B cell (primary cell): ENCODE measurements around the gene ZFPL1. TPM values are rescaled to one million over a fixed set of nuclear protein-coding genes. Genes with fewer than 3 reads are reported as not detected.

Experiments used
- ATAC-seq: fragments of 200-7000 bp; cut with Tn5 transposase; one replicate; pipeline ENCODE4 v1.10.0; 2021; ENCODE audit warnings: low read depth, mild to moderate bottlenecking, moderate number of reproducible peaks, moderate library complexity
- CTCF ChIA-PET: fragments of 350-600 bp; sonication (Branson Sonifier 250); formaldehyde crosslinking; loops from one replicate; lab custom pipeline; 2021; ENCODE audit warnings: antibody characterized with exemption, inconsistent platforms; lab: Charles Lee
- POLR2A ChIA-PET: fragments of 350-600 bp; sonication (Branson Sonifier 250); formaldehyde crosslinking; loops from one replicate; lab custom pipeline; 2021; ENCODE audit warnings: antibody characterized with exemption; lab: Charles Lee
- DNase-seq: peaks from one replicate; pipeline ENCODE4 v3.0.0; 2013
- H2AFZ ChIP-seq: 2 replicates; pipeline ENCODE4 v1.6.1; 2012; ENCODE audit warnings: mild to moderate bottlenecking, low read depth, low read length; ENCODE audit not compliant: insufficient read depth, poor library complexity, severe bottlenecking
- H3K27ac ChIP-seq, 2 donors: 1 replicate in 1 of 2; 2 replicates in 1 of 2; pipeline ENCODE4 v1.5.1; 2012 to 2013; ENCODE audit warnings: low read length in 2 of 2, mild to moderate bottlenecking in 2 of 2, moderate library complexity in 1 of 2
- H3K27me3 ChIP-seq, 4 experiments: fragments of 200-600 bp in 1 of 4; sonication (generic) in 1 of 4; replicated peaks in 1 of 4; 1 replicate in 2 of 4; 2 replicates in 2 of 4; pipeline versions ENCODE4 v1.6.1 to v1.7.0; 2013 to 2016; ENCODE audit warnings: low read length in 3 of 4, mild to moderate bottlenecking in 2 of 4, mixed read lengths in 1 of 4, moderate library complexity in 1 of 4; ENCODE audit not compliant: insufficient read depth in 4 of 4, control insufficient read depth in 3 of 4; ENCODE audit errors: control extremely low read depth in 1 of 4
- H3K36me3 ChIP-seq, 2 experiments: replicated peaks in 1 of 2; 1 replicate in 1 of 2; 2 replicates in 1 of 2; pipeline versions ENCODE4 v1.6.1 to v1.7.1; 2013; ENCODE audit warnings: low read length in 1 of 2; ENCODE audit not compliant: insufficient read depth in 2 of 2, control insufficient read depth in 1 of 2; ENCODE audit errors: control extremely low read depth in 1 of 2, extremely low read depth in 1 of 2
- H3K4me1 ChIP-seq, 2 donors: fragments of 200-600 bp in 1 of 2; sonication (generic) in 1 of 2; 1 replicate in 1 of 2; 2 replicates in 1 of 2; pipeline versions ENCODE4 v1.5.1 to v1.6.1; 2013 to 2017; ENCODE audit warnings: low read length in 2 of 2; ENCODE audit not compliant: control insufficient read depth in 2 of 2, insufficient read depth in 2 of 2
- H3K4me2 ChIP-seq: replicated peaks from 2 replicates; pipeline ENCODE3; 2012; ENCODE audit warnings: mild to moderate bottlenecking, low read depth, low read length; ENCODE audit not compliant: poor library complexity, severe bottlenecking
- H3K4me3 ChIP-seq, 5 experiments: fragments of 200-600 bp in 1 of 5; sonication (generic) in 1 of 5; 1 replicate in 3 of 5; 2 replicates in 2 of 5; pipeline versions ENCODE4 v1.5.1 to v1.7.0; 2011 to 2016; ENCODE audit warnings: low read length in 4 of 5, mild to moderate bottlenecking in 4 of 5, low read depth in 2 of 5, control low read depth in 1 of 5, moderate library complexity in 1 of 5; ENCODE audit not compliant: insufficient read depth in 1 of 5; ENCODE audit errors: control extremely low read depth in 1 of 5, extremely low read depth in 1 of 5
- H3K79me2 ChIP-seq: fragments of 200-600 bp; sonication (generic); one replicate; pipeline ENCODE4 v1.6.0; 2016; ENCODE audit warnings: low read length; ENCODE audit not compliant: control insufficient read depth, insufficient read depth
- H3K9ac ChIP-seq: fragments of 200-600 bp; sonication (generic); 2 replicates; pipeline ENCODE4 v1.6.1; 2017; ENCODE audit warnings: mild to moderate bottlenecking, low read length, moderate library complexity
- H3K9me3 ChIP-seq, 3 donors: one replicate each; pipeline versions ENCODE4 v1.6.1 to v1.7.1; 2013; ENCODE audit warnings: low read length in 2 of 3; ENCODE audit not compliant: control insufficient read depth in 2 of 3, insufficient read depth in 1 of 3; ENCODE audit errors: control extremely low read depth in 1 of 3
- H4K20me1 ChIP-seq: 2 replicates; pipeline ENCODE4 v1.6.0; 2012; ENCODE audit warnings: mild to moderate bottlenecking, low read length; ENCODE audit not compliant: insufficient read depth, control insufficient read depth, poor library complexity, severe bottlenecking
- H3K27ac Mint-ChIP-seq: one replicate; pipeline ENCODE4 v1.8.0; 2021; ENCODE audit warnings: mixed read lengths
- H3K27me3 Mint-ChIP-seq: one replicate; pipeline ENCODE4 v1.8.0; 2021; ENCODE audit warnings: mixed read lengths
- H3K4me1 Mint-ChIP-seq: one replicate; pipeline ENCODE4 v1.8.0; 2021; ENCODE audit warnings: mixed read lengths
- H3K4me3 Mint-ChIP-seq: one replicate; pipeline ENCODE4 v1.8.0; 2021; ENCODE audit warnings: mixed read lengths
- H3K9me3 Mint-ChIP-seq: one replicate; pipeline ENCODE4 v1.8.0; 2022; ENCODE audit warnings: mixed read lengths; ENCODE audit not compliant: insufficient read depth
- EZH2 ChIP-seq: IDR thresholded peaks from 2 replicates; pipeline ENCODE4 v1.6.1; 2012; ENCODE audit warnings: borderline replicate concordance, low read depth, mild to moderate bottlenecking, moderate library complexity, low read length; ENCODE audit not compliant: insufficient read depth, poor library complexity, severe bottlenecking
- WGBS: methylation state at CpG from one replicate; pipeline ENCODE4 v1.1.5; 2013; ENCODE audit warnings: missing lambda C conversion rate; ENCODE audit not compliant: insufficient coverage; 5-methylcytosine and 5-hydroxymethylcytosine counted together
- intact Hi-C: fragments of 100-400 bp; cut with micrococcal nuclease; formaldehyde crosslinking; loops from one replicate; pipeline ENCODE4 v1.10.0; 2022
- polyA minus RNA-seq: library from RNA; depleted of rRNA, polyadenylated mRNA; stranded (reverse); fragments of >200 nt; gene quantifications from 2 replicates; pipeline ENCODE4 v1.2.3, GENCODE V29; 2012
- polyA plus RNA-seq: library from polyadenylated mRNA; depleted of rRNA; stranded (reverse); fragments of >200 nt; gene quantifications from 2 replicates; pipeline ENCODE4 v1.2.3, GENCODE V29; 2012
- total RNA-seq, 2 donors: library from RNA; stranded (reverse); fragments of 120-200 nt in 1 of 2; gene quantifications; 1 replicate in 1 of 2; 2 replicates in 1 of 2; pipeline versions ENCODE4 v1.2.3 to v1.2.4, GENCODE V29; 2013 to 2022
- TF ChIP-seq, protein P1 (sequence below): fragments of 200-600 bp; IDR thresholded peaks from one replicate; pipeline ENCODE4 v1.8.0; 2022; ENCODE audit warnings: antibody characterized with exemption, mild to moderate bottlenecking

ZFPL1 gene
- total RNA-seq (47.9 and 57.3 TPM in 2 replicates), polyA plus RNA-seq (66.7 and 79.2 TPM in 2 replicates), polyA minus RNA-seq (32.7 and 44.8 TPM in 2 replicates)
- 30.6 TPM for total RNA-seq (2013)

DNA sequence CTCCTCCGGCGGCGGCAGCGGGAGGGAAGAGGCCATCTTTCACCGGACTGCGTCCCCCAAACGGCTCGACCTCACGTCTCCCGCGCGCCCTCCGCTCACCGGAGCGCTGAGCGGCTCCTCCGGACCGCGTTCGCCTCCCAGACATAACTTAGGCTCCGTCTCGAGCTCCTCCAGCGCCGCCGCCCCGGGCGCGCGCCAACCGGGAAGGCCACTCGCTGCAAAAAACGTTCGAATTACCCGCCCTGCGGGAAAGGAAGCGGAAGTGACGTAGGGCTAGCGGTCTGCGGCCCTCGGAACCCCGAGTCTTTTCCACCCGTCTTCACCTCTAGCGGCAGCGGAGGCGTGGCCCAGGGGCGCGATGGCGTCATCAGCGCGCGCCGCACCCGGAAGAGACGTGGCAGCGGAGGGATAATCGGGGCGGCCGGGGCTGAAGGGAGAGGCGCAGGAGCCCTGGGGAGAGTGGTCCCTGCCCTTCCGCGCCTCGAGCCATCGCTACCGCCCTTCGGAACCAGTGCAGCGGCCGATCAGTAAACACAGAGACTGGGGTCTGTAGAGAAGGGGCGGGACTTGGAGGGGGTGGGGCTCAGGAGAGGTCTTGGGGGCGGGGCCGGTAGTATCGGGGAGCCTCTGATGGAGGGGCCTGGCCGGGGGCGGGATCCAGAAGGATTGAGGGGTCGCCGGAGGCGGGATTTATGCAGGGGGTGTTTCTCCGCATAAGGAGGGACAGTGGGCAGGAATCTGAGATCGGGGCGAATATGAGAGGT, at the start of gene ZFPL1, which contains the start of gene CDCA5:
Gene ZFPL1 (plus strand): TSS at position 389 of the 764 bp plus-strand sequence. CDS start 477 bp downstream, outside the sequence.
Gene CDCA5 (minus strand): TSS at position 207 of the 764 bp plus-strand sequence. CDS start 62 bp downstream, at position 145.
- Mint-ChIP-seq H3K4me3 (peak within 1 kb of the TSS; percentile 98), H3K9me3 (no peaks in the 10 kb centered on the region), H3K27ac (peak within 1 kb of the TSS; percentile 100), H3K27me3 (no peaks in the 10 kb centered on the region), H3K4me1 (peaks cover 28% of the 10 kb centered on the region)
- DNase-seq (peak; percentile 98), ATAC-seq (peak; percentile 87)
- TF ChIP-seq EZH2, result no peak
- TF ChIP-seq, protein P1, sequence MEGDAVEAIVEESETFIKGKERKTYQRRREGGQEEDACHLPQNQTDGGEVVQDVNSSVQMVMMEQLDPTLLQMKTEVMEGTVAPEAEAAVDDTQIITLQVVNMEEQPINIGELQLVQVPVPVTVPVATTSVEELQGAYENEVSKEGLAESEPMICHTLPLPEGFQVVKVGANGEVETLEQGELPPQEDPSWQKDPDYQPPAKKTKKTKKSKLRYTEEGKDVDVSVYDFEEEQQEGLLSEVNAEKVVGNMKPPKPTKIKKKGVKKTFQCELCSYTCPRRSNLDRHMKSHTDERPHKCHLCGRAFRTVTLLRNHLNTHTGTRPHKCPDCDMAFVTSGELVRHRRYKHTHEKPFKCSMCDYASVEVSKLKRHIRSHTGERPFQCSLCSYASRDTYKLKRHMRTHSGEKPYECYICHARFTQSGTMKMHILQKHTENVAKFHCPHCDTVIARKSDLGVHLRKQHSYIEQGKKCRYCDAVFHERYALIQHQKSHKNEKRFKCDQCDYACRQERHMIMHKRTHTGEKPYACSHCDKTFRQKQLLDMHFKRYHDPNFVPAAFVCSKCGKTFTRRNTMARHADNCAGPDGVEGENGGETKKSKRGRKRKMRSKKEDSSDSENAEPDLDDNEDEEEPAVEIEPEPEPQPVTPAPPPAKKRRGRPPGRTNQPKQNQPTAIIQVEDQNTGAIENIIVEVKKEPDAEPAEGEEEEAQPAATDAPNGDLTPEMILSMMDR, result no peak
- Histone ChIP-seq H3K27ac (peak within 1 kb of the TSS; percentile 91 to 94), H2AFZ (peak within 1 kb of the TSS; percentile 98), H3K27me3 (no peaks in the 10 kb centered on the region), H3K4me3 (peak within 1 kb of the TSS; percentile 61 to 81 (median 76)), H3K9ac (peak within 1 kb of the TSS; percentile 86), H3K36me3 (peaks cover 0 to 40% of the 10 kb centered on the region in 2 experiments), H4K20me1 (peaks cover 8% of the 10 kb centered on the region), H3K4me1 (peaks cover 12 to 19% of the 10 kb centered on the region in 2 donors), H3K4me2 (peak within 1 kb of the TSS; percentile 88), H3K9me3 (no peaks in the 10 kb centered on the region), H3K79me2 (peaks cover 24% of the 10 kb centered on the region)
- intact Hi-C loops, result loop anchor here (1.0 kb wide), 9 partner anchors 12 to 167 kb away; partner anchors contain the start of genes ARL2, ATG2A, FAU and MRPL49
- under 1% methylated on average over 77 of the region's 79 CpGs for WGBS
- ChIA-PET POLR2A (no interaction called here), CTCF (interaction anchor here (0.5 to 2.0 kb wide), 3 partner anchors 27 to 50 kb away, joined by 3 to 8 read pairs (median 6); partner anchors contain the start of gene SAC3D1)

DNA sequence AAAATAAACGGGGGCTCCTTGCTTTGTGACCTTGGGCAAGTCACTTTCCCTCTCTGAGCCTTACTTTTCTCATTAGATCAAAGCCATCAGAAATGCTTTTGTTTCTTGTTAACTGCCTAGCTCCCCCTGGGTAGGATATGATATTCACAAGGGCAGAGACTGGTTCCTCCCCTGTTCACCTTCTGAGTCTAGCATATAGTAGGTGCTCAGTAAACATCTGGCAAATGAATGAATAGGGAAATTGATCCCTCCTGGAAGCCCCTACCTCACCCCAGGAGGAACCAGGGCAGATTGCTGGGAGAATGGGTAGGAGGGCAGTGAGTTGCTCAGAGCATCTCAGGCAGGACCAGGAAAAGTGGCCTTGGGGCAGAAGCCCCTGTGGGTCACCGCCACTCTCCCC, 49.6 kb upstream of the ZFPL1 start:
- Histone ChIP-seq H4K20me1 (peaks cover 5% of the 10 kb centered on the region), H3K27ac (no peak overlapping the region), H3K36me3 (peaks cover 3 to 26% of the 10 kb centered on the region in 2 experiments), H3K9me3 (no peaks in the 10 kb centered on the region), H3K4me1 (peaks cover 0 to 5% of the 10 kb centered on the region in 2 donors), H3K79me2 (peaks cover 19% of the 10 kb centered on the region), H3K27me3 (no peaks in the 10 kb centered on the region), H3K4me2 (no peak overlapping the region), H3K4me3 (no peak overlapping the region), H2AFZ (no peak overlapping the region), H3K9ac (no peak overlapping the region)
- Mint-ChIP-seq H3K4me1 (no peaks in the 10 kb centered on the region), H3K27me3 (no peaks in the 10 kb centered on the region), H3K27ac (no peak overlapping the region), H3K9me3 (no peaks in the 10 kb centered on the region), H3K4me3 (no peak overlapping the region)
- no peak for ATAC-seq
- intact Hi-C loops, result no loop called here
- TF ChIP-seq EZH2, result no peak
- TF ChIP-seq, protein P1, result no peak
- DNase-seq, result no peak
- CTCF ChIA-PET, result no interaction called here
- POLR2A ChIA-PET, result no interaction called here
- 90% methylated on average over 2 of the region's 2 CpGs for WGBS
